ENCODE measurements around the gene HSPB1.
A peak's percentile ranks its signal among the peaks of the same experiment; 100 is the strongest.
"Not testable (repeated sequence)": the region's sequence is repeated elsewhere in the genome, so short reads cannot be mapped to it uniquely, and the experiment has no call there.

The HSPB1 gene

GRCh38 chr7:76302347-76303201 lies at the start of gene HSPB1:
Gene HSPB1, plus strand, starts transcription at chr7:76302673. Its CDS starts 40 bp downstream, at chr7:76302713.
- peak; percentile 77 for DNase-seq

GRCh38 chr7:76254781-76255180 lies 47.7 kb upstream of the HSPB1 start:
- no peak for DNase-seq

- no peak for DNase-seq
Measured at GRCh38 chr7:76257973-76258372, 44.5 kb upstream of the HSPB1 start.

GRCh38 chr7:76259124-76260093 lies 43.1 kb upstream of the HSPB1 start:
- DNase-seq: no peak

- peak; percentile 27 for DNase-seq
Measured at GRCh38 chr7:76260171-76260703, 42.2 kb upstream of the HSPB1 start.

GRCh38 chr7:76261329-76261728 lies 41.1 kb upstream of the HSPB1 start:
- no peak for DNase-seq

- DNase-seq: no peak
Measured at GRCh38 chr7:76261931-76262330, 40.5 kb upstream of the HSPB1 start.

- DNase-seq: peak; percentile 75
Measured at GRCh38 chr7:76262683-76263402, 39.6 kb upstream of the HSPB1 start.

- no peak for DNase-seq
Measured at GRCh38 chr7:76265299-76265698, 37.2 kb upstream of the HSPB1 start.

- DNase-seq: no peak
Measured at GRCh38 chr7:76267107-76267893, 35.2 kb upstream of the HSPB1 start.

GRCh38 chr7:76267894-76268183 lies 34.6 kb upstream of the HSPB1 start:
- DNase-seq: no peak

GRCh38 chr7:76268376-76268775 lies 34.1 kb upstream of the HSPB1 start:
- DNase-seq: no peak

GRCh38 chr7:76269895-76270294 lies 32.6 kb upstream of the HSPB1 start:
- DNase-seq: no peak

- DNase-seq: not testable (repeated sequence)
Measured at GRCh38 chr7:76271384-76271783, 31.1 kb upstream of the HSPB1 start.

GRCh38 chr7:76272142-76272541 lies 30.3 kb upstream of the HSPB1 start:
- DNase-seq: no peak

GRCh38 chr7:76272851-76273497 lies 29.5 kb upstream of the HSPB1 start:
- DNase-seq: peak; percentile 9

- no peak for DNase-seq
Measured at GRCh38 chr7:76273503-76273902, 29.0 kb upstream of the HSPB1 start.

GRCh38 chr7:76278540-76278939 lies 23.9 kb upstream of the HSPB1 start:
- no peak for DNase-seq

- DNase-seq: no peak
Measured at GRCh38 chr7:76280408-76280807, 22.1 kb upstream of the HSPB1 start.

- peak; percentile 12 for DNase-seq
Measured at GRCh38 chr7:76281006-76281705, 21.3 kb upstream of the HSPB1 start.
